Bladder microvascular endothelial cell (primary cell): ENCODE data around the gene TRAK1. TPM values are rescaled to one million over a fixed set of nuclear protein-coding genes. Genes with fewer than 3 reads are reported as not detected.

Source experiments
- total RNA-seq: library from RNA; depleted of rRNA; stranded (reverse); fragments of >200 nt; gene quantifications from 2 replicates; pipeline ENCODE4 v1.2.3, GENCODE V29; 2014

TRAK1 gene, protein sequence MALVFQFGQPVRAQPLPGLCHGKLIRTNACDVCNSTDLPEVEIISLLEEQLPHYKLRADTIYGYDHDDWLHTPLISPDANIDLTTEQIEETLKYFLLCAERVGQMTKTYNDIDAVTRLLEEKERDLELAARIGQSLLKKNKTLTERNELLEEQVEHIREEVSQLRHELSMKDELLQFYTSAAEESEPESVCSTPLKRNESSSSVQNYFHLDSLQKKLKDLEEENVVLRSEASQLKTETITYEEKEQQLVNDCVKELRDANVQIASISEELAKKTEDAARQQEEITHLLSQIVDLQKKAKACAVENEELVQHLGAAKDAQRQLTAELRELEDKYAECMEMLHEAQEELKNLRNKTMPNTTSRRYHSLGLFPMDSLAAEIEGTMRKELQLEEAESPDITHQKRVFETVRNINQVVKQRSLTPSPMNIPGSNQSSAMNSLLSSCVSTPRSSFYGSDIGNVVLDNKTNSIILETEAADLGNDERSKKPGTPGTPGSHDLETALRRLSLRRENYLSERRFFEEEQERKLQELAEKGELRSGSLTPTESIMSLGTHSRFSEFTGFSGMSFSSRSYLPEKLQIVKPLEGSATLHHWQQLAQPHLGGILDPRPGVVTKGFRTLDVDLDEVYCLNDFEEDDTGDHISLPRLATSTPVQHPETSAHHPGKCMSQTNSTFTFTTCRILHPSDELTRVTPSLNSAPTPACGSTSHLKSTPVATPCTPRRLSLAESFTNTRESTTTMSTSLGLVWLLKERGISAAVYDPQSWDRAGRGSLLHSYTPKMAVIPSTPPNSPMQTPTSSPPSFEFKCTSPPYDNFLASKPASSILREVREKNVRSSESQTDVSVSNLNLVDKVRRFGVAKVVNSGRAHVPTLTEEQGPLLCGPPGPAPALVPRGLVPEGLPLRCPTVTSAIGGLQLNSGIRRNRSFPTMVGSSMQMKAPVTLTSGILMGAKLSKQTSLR
- total RNA-seq = 40.5 and 128 TPM in 2 replicates

GRCh38 chr3:42090973-42091731 lies at the start of gene TRAK1:
Gene TRAK1 (plus strand): TSS chr3:42091357. CDS start chr3:42091470, 113 bp downstream.

GRCh38 chr3:42266085-42266484 lies 174.9 kb downstream of the TRAK1 start, which contains the start of gene CCK:
Gene CCK (minus strand): TSS chr3:42266185. CDS start chr3:42263630, 2,555 bp downstream.

Other genes starting within 250 kb of the TRAK1 start
- gene ULK4, start 129.3 kb upstream of the TRAK1 start, total RNA-seq = 7.3 and 17.8 TPM in 2 replicates
- gene CCK, start 174.8 kb downstream of the TRAK1 start, total RNA-seq = not detected in 2 replicates